ENCODE data around the gene COL28A1.

The COL28A1 gene

DNA sequence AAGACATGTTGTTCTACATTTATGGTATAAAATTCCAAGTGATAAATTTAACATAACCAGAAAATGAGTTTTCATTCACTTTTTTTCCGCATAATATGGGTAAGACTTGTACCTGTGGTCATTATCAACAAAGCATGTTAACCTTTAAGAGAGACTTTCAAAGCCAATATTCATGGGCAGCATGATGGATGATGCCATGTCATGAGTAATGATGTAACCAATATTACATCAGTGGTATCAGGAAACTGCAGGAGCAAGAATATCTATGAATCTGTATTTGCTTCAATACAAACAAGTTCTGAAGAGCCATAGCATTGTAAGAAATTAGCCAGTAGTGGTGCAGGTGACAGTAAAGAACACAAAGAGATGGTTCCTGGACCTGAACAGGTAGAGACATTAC, 226.5 kb downstream of the COL28A1 start:
- no peak for DNase-seq (ENCODE audit: low read depth)
- TF ChIP-seq CTCF (conservative IDR thresholded peaks at IDR 0.05; ENCODE audit: low read depth, low read length), result no peak
- H3K4me3 ChIP-seq (ENCODE audit: low read length), result no peak overlapping the region
